Stomach (tissue), 9 donors: ENCODE results near the gene ARL17B. TPM values are rescaled to one million over a fixed set of nuclear protein-coding genes. Genes with fewer than 3 reads are reported as not detected.
"Not testable (repeated sequence)": the region's sequence is repeated elsewhere in the genome, so short reads cannot be mapped to it uniquely, and the experiment has no call there.

ENCODE experiments used
- DNase-seq, 2 donors: peaks; one replicate each; pipeline versions ENCODE4 v3.0.0 to v3.0.0-alpha.2; 2013 to 2019
- H3K27ac ChIP-seq, 5 donors: fragments of 200-600 bp in 4 of 5; sonication (generic) in 4 of 5; one replicate each; pipeline ENCODE4 v1.5.1; 2013 to 2019; ENCODE audit warnings: mild to moderate bottlenecking in 1 of 5, moderate library complexity in 1 of 5
- H3K27me3 ChIP-seq, 3 donors: fragments of 200-600 bp; sonication (generic); one replicate each; pipeline ENCODE4 v1.5.1; 2017 to 2019; ENCODE audit warnings: mixed run types in 1 of 3
- H3K36me3 ChIP-seq, 4 donors: fragments of 200-600 bp; sonication (generic); 1 replicate in 3 of 4; 2 replicates in 1 of 4; pipeline ENCODE4 v1.5.1; 2016 to 2019
- H3K4me1 ChIP-seq, 4 donors: fragments of 200-600 bp; sonication (generic); one replicate each; pipeline ENCODE4 v1.5.1; 2016 to 2019
- H3K4me3 ChIP-seq, 4 donors: fragments of 200-600 bp; sonication (generic) in 3 of 4; one replicate each; pipeline ENCODE4 v1.5.1; 2016 to 2019; ENCODE audit warnings: mild to moderate bottlenecking in 1 of 4
- H3K9me3 ChIP-seq, 4 donors: fragments of 200-600 bp; sonication (generic); one replicate each; pipeline ENCODE4 v1.5.1; 2016 to 2019
- WGBS, 5 donors: extraction: QIAGEN DNeasy Blood & Tissue Kit in 3 of 5; methylation state at CpG; one replicate each; pipeline versions ENCODE4 v1.1.5 to v1.1.7; 2013 to 2018; 5-methylcytosine and 5-hydroxymethylcytosine counted together
- intact Hi-C: fragments of 100-400 bp; cut with DNase I; formaldehyde crosslinking; loops from one replicate; pipeline ENCODE4 v1.15.1; 2023; ENCODE audit warnings: low total_unique reads
- polyA plus RNA-seq, 3 donors: library from polyadenylated mRNA; stranded (reverse); fragments of 200-250 nt; gene quantifications; one replicate each; pipeline ENCODE4 v1.2.3, GENCODE V29; 2013
- total RNA-seq, 5 donors: library from RNA; depleted of rRNA; stranded (reverse); fragments of >200 nt; gene quantifications; one replicate each; pipeline versions ENCODE4 v1.1.0 to v1.2.3, GENCODE V29; 2014 to 2016
- donor health status: healthy with polysubstance abuse.
- donor health status: Bipolar disorder and iron deficiency.
- donor health status: healthy.

The ARL17B gene
- total and polyA plus RNA-seq, 8 donors: 0.58 to 194 (median 10.4) TPM

DNA sequence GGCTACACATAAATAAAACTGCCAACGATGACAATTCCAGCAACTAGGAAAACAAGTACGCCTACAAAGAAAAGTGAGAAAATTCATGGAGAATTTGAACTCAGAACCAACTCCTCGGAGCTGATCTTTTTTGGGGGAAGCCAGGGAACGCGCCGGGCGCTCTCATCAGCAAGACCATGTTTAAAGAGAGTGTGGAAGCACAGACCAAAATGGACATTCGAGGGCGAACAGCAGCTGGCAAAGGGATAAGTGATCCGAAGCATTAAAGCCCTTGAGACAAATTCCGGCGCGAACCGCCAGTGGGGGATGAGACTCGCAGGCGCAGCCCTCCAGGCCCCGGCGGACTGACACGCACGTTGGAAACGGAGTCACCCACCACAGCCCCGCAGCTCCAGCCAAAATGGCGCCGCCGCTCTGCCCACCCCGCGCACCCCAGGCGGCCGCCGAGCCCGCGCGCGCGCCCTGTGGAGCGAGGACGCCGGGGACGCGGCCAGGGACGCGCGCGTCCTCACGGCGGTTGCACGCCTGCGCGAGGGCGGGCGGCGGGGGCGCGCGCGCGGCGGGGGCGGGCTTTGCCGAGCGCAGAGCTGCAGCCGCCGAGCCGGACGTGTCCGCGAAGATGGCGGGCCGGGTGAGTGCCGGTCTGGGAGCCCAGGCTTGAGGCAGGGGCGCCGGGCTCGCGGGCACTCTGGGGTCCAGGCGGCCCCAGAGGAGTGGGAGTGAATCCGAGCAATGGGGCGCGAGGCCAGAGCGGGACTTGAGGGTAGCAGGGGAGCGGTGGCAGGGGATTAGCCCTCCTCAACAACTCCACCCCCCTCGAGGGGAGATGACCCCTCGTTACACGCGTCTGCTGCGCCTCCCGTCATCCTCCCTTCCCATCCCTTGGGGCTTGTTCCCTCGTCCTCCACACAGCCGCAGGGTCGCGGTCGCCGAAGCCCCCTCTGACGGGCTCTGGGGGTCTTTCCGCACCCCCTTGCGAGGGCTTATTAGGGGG lies 11.0 kb upstream of the ARL17B start:
- DNase-seq, H3K27me3 ChIP-seq, H3K4me3 ChIP-seq, H3K9me3 ChIP-seq, H3K36me3 ChIP-seq, intact Hi-C loops, H3K4me1 ChIP-seq, H3K27ac ChIP-seq: not testable (repeated sequence)
- no CpG with 5 or more reads among the region's 95 CpGs for whole genome bisulfite sequencing, 5 donors

DNA sequence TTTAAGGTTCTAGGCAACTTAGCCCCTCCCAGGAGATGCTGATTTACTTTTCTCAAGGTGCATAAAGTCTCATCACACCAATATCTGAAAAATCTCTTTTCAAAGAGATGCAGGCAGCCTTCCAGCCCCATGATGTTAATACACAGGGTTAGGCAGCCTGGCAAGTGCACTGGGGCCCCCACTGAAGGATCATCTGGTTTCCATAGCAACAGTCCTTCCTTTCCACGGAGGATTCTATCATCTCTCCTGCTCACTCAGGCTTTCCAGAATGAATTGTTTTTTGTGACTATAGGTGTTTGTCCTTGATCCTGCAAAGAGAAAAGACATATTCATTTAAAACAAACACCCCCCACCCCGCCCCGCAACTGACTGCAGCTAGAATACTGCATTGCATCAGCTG lies 6.0 kb upstream of the ARL17B start:
- DNase-seq, H3K36me3 ChIP-seq, H3K4me1 ChIP-seq, intact Hi-C loops, H3K9me3 ChIP-seq, H3K4me3 ChIP-seq, H3K27me3 ChIP-seq, H3K27ac ChIP-seq: not testable (repeated sequence)
- no CpG with 5 or more reads among the region's 3 CpGs for WGBS, 5 donors

GRCh38 chr17:46361145-46361735 lies 326 bp downstream of the ARL17B start:
- H3K9me3 ChIP-seq, H3K4me1 ChIP-seq, DNase-seq, intact Hi-C loops, H3K36me3 ChIP-seq, H3K27me3 ChIP-seq: not testable (repeated sequence)
- Histone ChIP-seq H3K4me3 (peak overlapping the region in 1 of 4 donors; percentile 28), H3K27ac (peak overlapping the region in 1 of 5 donors; percentile 38)
- no CpG with 5 or more reads among the region's 42 CpGs for WGBS, 5 donors

GRCh38 chr17:46353856-46354255 lies 7.7 kb downstream of the ARL17B start:
- H3K27ac ChIP-seq, H3K9me3 ChIP-seq, DNase-seq, H3K27me3 ChIP-seq, H3K4me3 ChIP-seq, H3K36me3 ChIP-seq, intact Hi-C loops, H3K4me1 ChIP-seq: not testable (repeated sequence)
- no CpG with 5 or more reads among the region's 4 CpGs for WGBS, 5 donors

DNA sequence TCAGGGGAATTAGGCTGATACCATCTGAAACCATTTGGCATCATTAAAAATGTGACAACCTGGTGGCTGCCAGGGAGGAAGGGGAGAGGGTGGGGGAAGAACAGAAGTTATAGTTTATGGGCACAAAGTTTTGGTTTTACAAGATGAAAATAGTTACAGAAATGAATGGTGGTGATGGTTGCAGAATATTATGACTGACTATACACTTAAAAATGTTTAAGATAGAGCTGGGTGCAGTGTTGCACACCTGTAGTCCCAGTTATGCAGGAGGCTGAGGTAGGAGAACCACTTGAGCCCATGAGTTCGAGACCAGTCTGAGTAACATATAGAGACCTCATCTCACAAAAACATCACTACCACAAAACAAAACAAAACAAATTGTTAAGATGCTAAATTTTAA lies 12.5 kb downstream of the ARL17B start:
- DNase-seq, intact Hi-C loops, H3K36me3 ChIP-seq, H3K4me1 ChIP-seq, H3K27me3 ChIP-seq, H3K9me3 ChIP-seq, H3K27ac ChIP-seq, H3K4me3 ChIP-seq: not testable (repeated sequence)
- WGBS, 5 donors: no CpG with 5 or more reads among the region's 1 CpG

DNA sequence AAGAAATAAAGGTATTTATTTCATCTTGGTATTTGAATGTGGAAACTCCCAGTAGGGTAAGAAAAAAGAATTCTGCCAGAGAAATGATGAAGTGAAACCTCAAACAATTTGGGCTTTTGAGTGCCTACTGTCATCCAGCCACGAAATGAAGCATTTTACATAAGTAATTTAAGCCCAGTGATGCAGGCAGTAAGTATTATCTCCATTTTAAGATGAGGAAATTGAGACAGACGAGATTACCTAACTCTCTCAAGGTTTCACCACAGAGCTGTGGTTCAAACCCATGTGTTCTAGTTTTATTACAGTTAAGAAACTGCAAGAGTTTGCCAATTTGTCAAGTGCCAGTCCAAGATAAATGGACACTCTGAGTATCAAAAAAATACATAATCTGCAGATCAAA lies 13.2 kb downstream of the ARL17B start:
- intact Hi-C loops, H3K27ac ChIP-seq, DNase-seq, H3K4me3 ChIP-seq, H3K4me1 ChIP-seq, H3K27me3 ChIP-seq, H3K36me3 ChIP-seq, H3K9me3 ChIP-seq: not testable (repeated sequence)
- no CpG with 5 or more reads among the region's 2 CpGs for WGBS, 5 donors

DNA sequence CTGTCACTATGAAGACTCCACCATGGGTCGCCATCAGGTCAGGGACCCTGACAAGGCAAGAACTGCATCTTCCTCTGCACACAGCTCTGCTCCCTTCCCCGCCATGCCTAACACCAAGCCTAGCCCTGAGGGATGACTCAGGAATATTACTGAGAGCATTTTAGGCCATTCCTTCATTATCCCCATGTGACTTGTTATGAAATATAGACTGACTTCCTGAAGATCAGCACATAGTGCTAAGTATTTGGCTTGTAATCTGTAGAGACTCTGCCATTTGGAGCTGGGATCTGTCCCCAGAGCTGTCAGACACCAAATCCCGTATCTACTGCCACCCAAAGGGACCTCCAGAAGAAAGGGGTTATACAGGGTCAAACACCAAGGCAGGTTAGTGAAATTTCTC lies 19.4 kb downstream of the ARL17B start:
- H3K27ac ChIP-seq, H3K27me3 ChIP-seq, H3K4me1 ChIP-seq, DNase-seq, H3K9me3 ChIP-seq, H3K36me3 ChIP-seq, H3K4me3 ChIP-seq, intact Hi-C loops: not testable (repeated sequence)
- WGBS, 5 donors: no CpG with 5 or more reads among the region's 3 CpGs

DNA sequence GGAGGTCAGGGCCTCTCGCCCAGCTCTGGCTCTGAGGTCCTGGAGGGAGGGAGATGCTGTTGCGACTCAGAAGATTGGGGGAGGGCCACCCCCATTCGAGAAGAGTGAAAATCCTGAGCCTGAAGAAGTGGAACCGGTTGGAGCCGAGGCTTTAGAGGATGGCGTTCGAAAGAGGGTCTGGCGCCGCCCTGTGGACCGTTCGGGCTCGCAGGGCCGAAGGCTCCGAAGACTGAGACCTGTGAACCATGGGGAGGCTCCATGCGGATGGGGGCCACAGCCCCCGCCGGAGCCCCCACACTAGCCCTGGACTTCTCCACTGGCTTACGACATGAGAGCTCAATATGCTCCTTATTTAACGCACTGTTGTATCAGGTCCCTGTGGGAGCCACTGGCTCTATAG lies 20.3 kb downstream of the ARL17B start:
- intact Hi-C loops, DNase-seq, H3K27me3 ChIP-seq, H3K4me3 ChIP-seq, H3K27ac ChIP-seq, H3K4me1 ChIP-seq, H3K9me3 ChIP-seq, H3K36me3 ChIP-seq: not testable (repeated sequence)
- no CpG with 5 or more reads among the region's 19 CpGs for WGBS, 5 donors

DNA sequence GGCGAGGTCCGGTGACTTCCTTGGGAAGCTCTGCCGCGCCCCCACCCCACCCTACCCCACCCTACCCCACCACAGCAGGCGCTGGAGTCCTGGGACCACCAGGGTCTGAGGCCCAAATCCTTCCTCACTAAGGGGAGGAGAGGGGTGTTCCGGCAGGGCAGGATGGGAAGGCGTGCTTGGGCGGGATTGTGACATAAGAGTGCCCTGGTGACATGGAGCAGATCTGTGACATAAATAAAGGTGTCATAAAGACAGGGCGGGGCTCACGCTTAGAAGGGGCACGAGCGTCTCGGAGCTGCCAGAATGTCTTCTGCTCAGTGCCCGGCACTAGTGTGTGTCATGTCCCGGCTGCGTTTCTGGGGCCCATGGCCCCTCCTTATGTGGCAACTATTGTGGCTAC lies 66.7 kb downstream of the ARL17B start, which contains the start of gene LRRC37A:
LRRC37A (plus strand) TSS at position 301 of the 400 bp plus-strand sequence; CDS start at position 304, 3 bp downstream.
- H3K36me3 ChIP-seq, H3K27ac ChIP-seq, H3K9me3 ChIP-seq, DNase-seq, H3K4me3 ChIP-seq, H3K27me3 ChIP-seq, intact Hi-C loops, H3K4me1 ChIP-seq: not testable (repeated sequence)
- no CpG with 5 or more reads among the region's 16 CpGs for WGBS, 5 donors

- H3K9me3 ChIP-seq, H3K36me3 ChIP-seq, DNase-seq, H3K27me3 ChIP-seq, intact Hi-C loops, H3K27ac ChIP-seq, H3K4me3 ChIP-seq: not testable (repeated sequence)
- WGBS, 5 donors: 92 to 97% (median 93%) methylated on average over 8 of the region's 8 CpGs
- H3K4me1 ChIP-seq: peaks cover 0 to 11% (median 5%) of the 10 kb centered on the region in 4 donors
Measured at GRCh38 chr17:46291618-46292017, 69.9 kb downstream of the ARL17B start.

- 78 to 86% (median 85%) methylated on average over 4 of the region's 4 CpGs for WGBS, 5 donors
- H3K4me1 ChIP-seq: peaks cover 0 to 14% (median 5%) of the 10 kb centered on the region in 4 donors
- H3K27me3 ChIP-seq, H3K36me3 ChIP-seq, H3K27ac ChIP-seq, intact Hi-C loops, DNase-seq, H3K4me3 ChIP-seq, H3K9me3 ChIP-seq: not testable (repeated sequence)
Measured at GRCh38 chr17:46290906-46291546, 70.5 kb downstream of the ARL17B start.

DNA sequence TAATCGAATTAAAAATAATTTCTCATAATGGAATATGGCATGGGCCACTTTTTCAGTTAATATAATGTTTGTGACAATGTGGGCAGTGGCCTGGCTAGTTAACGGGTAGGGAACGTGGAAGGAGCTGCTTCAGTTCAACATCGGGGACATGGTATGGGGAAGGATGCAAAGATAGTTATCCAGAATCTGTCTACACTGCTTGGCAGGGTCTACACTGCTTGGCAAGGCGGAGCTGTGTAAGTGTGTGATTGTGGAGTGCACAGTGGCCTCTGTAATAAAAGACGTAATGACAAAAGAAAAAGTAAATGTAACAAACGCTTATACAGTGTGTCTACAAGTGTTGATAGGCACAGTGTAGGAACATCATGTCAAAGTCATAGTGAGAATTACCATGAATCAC lies 74.0 kb downstream of the ARL17B start:
- H3K27me3 ChIP-seq, H3K9me3 ChIP-seq, intact Hi-C loops, DNase-seq, H3K36me3 ChIP-seq, H3K4me3 ChIP-seq: not testable (repeated sequence)
- 72 to 77% (median 73%) methylated on average over 7 of the region's 7 CpGs for WGBS, 5 donors
- Histone ChIP-seq H3K27ac (peak overlapping the region in 3 of 5 donors; percentile 25 to 68 (median 43)), H3K4me1 (peaks cover 0 to 14% (median 5%) of the 10 kb centered on the region in 4 donors)
